Measurements from ENCODE around the gene ABCC6. TPM values are rescaled to one million over a fixed set of nuclear protein-coding genes. Genes with fewer than 3 reads are reported as not detected.
"Not testable (repeated sequence)": the region's sequence is repeated elsewhere in the genome, so short reads cannot be mapped to it uniquely, and the experiment has no call there.

ABCC6 gene
- total RNA-seq, 1 donor from 2014 or later: 2.7 TPM

DNA sequence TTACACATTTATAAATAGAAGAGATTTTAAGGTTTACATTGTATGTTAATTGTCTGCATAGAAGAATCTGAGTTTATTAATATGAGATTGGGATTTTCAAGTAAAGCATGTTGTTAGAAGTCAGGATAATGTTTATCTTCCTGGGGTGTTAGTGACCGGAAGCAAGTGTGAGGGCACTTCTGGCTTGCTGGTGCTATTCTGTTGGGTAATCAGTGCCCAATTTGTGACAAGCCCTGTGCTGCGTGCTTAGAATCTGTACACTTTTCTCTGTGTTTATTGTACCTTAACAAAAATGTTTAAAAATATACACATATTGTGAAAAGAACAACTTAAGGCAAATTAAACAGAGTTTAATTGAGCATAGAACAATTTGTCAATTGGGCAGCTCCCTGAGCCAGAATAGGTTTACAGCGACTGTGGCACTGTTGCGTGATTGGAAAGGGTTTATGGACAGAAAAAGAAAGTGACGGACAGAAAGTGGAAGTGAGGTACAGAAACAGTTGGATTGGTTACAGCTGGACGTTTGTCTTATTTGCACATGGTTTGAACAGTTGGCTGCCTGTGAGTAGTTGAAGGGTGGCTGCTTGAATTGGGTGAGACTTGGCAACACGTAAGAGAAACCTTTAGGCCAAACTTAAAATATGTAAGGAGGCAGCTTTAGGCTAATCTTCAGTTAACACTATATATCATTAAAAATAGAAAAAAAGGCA, 26.5 kb upstream of the ABCC6 start:
- H3K9me3 Mint-ChIP-seq (ENCODE audit: unreplicated experiment); DNase-seq; H3K4me3 Mint-ChIP-seq (ENCODE audit: unreplicated experiment); H3K27ac Mint-ChIP-seq (ENCODE audit: unreplicated experiment); H3K4me1 Mint-ChIP-seq (ENCODE audit: low read depth, unreplicated experiment); H3K36me3 Mint-ChIP-seq (ENCODE audit: unreplicated experiment); H3K27me3 Mint-ChIP-seq (ENCODE audit: unreplicated experiment): not testable (repeated sequence)

DNA sequence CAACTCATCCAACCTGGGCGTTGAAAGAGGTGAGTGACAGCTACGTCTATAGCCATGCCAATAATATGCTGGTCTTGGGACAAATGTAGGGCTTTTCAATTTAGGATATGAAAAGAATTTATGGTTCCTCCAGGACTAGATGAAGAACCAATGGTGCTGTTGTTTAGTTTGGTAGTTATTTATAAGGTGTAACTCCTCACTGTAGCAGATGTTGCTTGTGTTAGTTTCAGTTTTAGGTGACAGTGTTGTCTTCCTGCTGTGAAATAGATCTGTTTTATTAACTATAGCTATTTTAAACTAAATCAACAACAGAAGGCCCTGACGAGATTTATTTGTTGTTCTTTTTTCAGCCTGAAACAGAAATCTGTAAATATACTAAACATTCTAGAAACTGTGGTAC, 24.1 kb upstream of the ABCC6 start:
- H3K27ac Mint-ChIP-seq (ENCODE audit: unreplicated experiment); H3K4me3 Mint-ChIP-seq (ENCODE audit: unreplicated experiment); H3K27me3 Mint-ChIP-seq (ENCODE audit: unreplicated experiment); H3K4me1 Mint-ChIP-seq (ENCODE audit: low read depth, unreplicated experiment); DNase-seq; H3K9me3 Mint-ChIP-seq (ENCODE audit: unreplicated experiment); H3K36me3 Mint-ChIP-seq (ENCODE audit: unreplicated experiment): not testable (repeated sequence)

DNA sequence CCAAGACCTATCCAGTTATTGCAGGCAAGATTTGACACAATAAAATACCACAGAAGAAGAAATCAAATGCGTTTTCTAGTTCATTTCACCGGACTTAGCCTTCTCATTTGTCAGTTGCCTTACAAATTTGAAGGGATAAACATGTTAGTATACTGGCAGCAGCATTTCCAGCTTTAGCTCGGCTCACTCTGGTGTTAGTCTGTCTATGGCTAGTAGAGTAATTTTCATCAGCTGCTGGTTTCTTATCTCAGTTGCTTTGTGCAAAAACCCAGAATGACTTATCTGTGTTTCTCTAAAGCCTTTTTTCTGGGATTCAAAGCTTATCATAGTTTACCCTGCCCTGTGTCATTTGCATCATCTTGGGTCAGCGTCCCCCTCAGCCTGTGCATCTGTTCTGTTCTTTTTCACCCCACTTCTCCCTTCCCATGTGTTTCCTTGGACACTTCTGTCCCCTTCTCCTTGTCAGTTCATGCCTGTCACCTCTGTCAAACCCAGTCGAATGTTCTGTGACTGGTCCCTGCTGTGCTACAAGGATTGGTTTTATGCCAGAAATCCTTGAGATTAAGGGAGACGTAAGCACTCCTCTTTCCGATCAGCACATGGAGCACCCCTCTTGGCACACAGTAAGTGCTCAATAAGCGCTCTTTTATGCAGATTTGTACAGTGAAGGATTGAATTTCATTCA, 23.4 kb upstream of the ABCC6 start:
- H3K4me1 Mint-ChIP-seq (ENCODE audit: low read depth, unreplicated experiment); H3K27ac Mint-ChIP-seq (ENCODE audit: unreplicated experiment); H3K36me3 Mint-ChIP-seq (ENCODE audit: unreplicated experiment); H3K4me3 Mint-ChIP-seq (ENCODE audit: unreplicated experiment); DNase-seq; H3K9me3 Mint-ChIP-seq (ENCODE audit: unreplicated experiment); H3K27me3 Mint-ChIP-seq (ENCODE audit: unreplicated experiment): not testable (repeated sequence)

DNA sequence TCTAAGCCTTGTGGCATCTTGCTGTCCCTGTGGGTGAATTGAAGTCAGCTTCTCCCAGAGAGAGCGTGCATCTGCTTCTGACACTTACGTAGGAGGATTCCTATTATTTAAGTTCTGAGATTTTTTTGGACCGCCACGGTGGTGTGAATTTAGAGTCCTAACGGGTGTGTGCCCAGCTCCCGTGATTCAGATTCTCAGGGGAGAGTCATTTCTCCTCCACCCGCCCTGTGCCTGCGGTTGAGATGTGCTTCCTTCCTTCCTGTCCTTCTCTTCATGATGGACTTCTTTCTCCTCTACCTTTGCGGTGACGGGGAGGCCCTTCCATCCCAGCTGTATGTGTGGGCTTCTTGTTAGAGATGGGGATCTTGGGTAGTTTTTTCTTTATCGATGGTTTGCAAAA, 20.6 kb upstream of the ABCC6 start:
- H3K4me1 Mint-ChIP-seq (ENCODE audit: low read depth, unreplicated experiment): not testable (repeated sequence)

DNA sequence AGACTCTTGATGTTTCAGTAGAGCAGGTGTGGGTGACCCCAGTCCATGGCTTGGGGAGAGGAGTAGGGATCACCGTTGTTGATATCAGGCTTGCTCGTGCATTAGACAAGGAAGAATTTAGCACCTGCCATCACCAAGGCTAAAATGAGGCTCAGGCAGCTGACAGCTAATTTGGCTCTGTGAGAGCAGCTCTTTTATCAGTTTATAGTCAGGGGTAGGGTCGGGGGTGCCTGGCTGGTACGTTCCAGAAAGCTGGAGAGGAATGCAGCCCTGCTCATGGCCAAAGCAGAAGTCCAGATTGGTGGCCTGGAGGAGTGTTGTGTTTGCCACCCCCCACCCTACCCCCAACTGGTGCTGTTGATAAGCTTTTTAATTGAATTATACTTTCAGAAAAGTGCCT, 17.4 kb upstream of the ABCC6 start:
- not testable (repeated sequence) for H3K27ac Mint-ChIP-seq (ENCODE audit: unreplicated experiment); H3K27me3 Mint-ChIP-seq (ENCODE audit: unreplicated experiment); H3K9me3 Mint-ChIP-seq (ENCODE audit: unreplicated experiment); DNase-seq; H3K36me3 Mint-ChIP-seq (ENCODE audit: unreplicated experiment); H3K4me3 Mint-ChIP-seq (ENCODE audit: unreplicated experiment); H3K4me1 Mint-ChIP-seq (ENCODE audit: low read depth, unreplicated experiment)

More for the DNA sequence above, 20.6 kb upstream of the ABCC6 start:
- H3K27me3 Mint-ChIP-seq (ENCODE audit: unreplicated experiment); H3K27ac Mint-ChIP-seq (ENCODE audit: unreplicated experiment); DNase-seq; H3K9me3 Mint-ChIP-seq (ENCODE audit: unreplicated experiment); H3K36me3 Mint-ChIP-seq (ENCODE audit: unreplicated experiment); H3K4me3 Mint-ChIP-seq (ENCODE audit: unreplicated experiment): not testable (repeated sequence)

DNA sequence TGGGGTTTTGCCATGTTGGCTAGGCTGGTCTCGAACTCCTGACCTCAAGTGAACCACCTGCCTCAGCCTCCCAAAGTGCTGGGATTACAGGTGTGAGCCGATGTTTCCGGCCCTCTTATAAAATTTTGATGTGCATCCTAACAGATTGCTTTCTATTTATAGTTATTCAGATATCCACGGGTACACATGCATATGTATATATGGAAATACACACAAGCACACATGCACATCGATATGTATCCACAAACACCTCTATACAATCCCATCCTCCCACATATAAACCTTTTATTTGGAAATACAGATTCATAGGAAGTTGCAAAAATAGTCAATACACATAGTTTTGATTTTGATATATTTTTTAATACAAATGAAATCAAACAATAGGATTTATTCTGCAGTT, 14.4 kb upstream of the ABCC6 start:
- not testable (repeated sequence) for H3K27me3 Mint-ChIP-seq (ENCODE audit: unreplicated experiment); DNase-seq; H3K9me3 Mint-ChIP-seq (ENCODE audit: unreplicated experiment); H3K4me3 Mint-ChIP-seq (ENCODE audit: unreplicated experiment); H3K36me3 Mint-ChIP-seq (ENCODE audit: unreplicated experiment); H3K4me1 Mint-ChIP-seq (ENCODE audit: low read depth, unreplicated experiment); H3K27ac Mint-ChIP-seq (ENCODE audit: unreplicated experiment)

DNA sequence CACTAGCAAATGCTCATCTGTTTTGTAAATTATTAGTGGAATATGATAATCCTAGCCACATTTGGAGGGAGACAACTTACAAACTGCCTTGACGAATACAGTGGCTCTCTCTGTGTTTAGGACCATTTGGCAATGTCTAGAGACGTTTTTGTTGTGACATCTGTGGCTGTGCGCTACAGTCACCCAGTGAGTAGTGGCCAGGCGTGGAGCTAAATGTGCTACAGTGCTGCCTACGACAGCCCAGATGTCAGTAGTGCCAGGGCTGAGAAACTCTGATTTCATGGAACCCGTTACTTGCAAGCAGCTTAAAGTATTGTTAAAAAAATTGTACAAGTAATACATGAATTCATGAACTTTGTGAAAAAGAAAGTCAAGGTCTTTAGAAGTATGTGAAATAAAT, 13.8 kb upstream of the ABCC6 start:
- H3K9me3 Mint-ChIP-seq (ENCODE audit: unreplicated experiment); H3K4me1 Mint-ChIP-seq (ENCODE audit: low read depth, unreplicated experiment); H3K27me3 Mint-ChIP-seq (ENCODE audit: unreplicated experiment); H3K27ac Mint-ChIP-seq (ENCODE audit: unreplicated experiment); H3K36me3 Mint-ChIP-seq (ENCODE audit: unreplicated experiment); H3K4me3 Mint-ChIP-seq (ENCODE audit: unreplicated experiment); DNase-seq: not testable (repeated sequence)

DNA sequence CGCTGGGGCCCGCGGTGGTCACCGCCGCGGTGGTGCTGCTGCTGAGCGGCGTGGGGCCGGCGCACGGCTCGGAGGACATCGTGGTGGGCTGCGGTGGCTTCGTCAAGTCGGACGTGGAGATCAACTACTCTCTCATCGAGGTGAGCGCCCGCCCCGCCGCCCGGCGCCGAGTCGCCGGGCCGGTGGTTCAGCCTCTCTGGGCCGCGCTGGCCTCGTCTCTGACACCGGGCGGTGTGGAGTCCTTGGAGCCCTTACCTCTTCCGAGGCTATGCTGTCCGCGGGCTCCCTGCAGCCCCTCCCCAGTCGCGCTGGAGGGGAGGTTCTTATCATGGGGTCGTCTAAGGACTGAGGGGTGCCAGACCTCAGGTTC, 9.4 kb upstream of the ABCC6 start:
- H3K27ac Mint-ChIP-seq (ENCODE audit: unreplicated experiment); H3K36me3 Mint-ChIP-seq (ENCODE audit: unreplicated experiment); H3K27me3 Mint-ChIP-seq (ENCODE audit: unreplicated experiment); H3K4me3 Mint-ChIP-seq (ENCODE audit: unreplicated experiment); DNase-seq; H3K9me3 Mint-ChIP-seq (ENCODE audit: unreplicated experiment); H3K4me1 Mint-ChIP-seq (ENCODE audit: low read depth, unreplicated experiment): not testable (repeated sequence)

DNA sequence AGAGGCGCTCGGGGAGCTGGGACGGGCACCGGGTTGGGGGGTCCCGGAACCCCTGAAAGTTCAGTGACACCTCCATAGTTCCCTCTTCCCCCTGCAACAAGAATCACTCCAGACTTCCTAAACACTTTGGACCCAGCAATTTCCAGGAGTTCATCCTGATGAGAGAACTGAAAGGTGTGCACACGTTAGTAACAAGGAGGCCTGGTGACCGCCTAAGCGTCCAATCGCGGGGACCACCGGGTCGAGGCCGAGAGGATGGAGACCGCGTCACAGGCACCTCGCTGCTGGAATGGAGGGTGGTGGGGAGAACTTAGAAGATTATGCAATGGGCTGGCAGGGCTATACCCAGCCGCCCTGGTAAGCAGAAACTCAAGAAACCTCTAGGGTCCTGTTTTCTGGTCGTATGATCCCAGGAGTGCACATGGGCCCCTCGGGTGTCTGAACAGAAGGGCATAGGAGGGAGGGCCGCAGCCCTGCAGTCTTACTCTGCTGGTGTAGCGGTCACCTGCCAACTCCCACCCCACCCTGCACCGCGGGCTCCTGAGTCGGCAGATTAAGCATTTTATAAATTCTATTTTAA, 458 bp upstream of the ABCC6 start:
- peak overlapping the region; percentile 46 for H3K4me3 Mint-ChIP-seq (ENCODE audit: unreplicated experiment)
- H3K27ac Mint-ChIP-seq (ENCODE audit: unreplicated experiment); H3K4me1 Mint-ChIP-seq (ENCODE audit: low read depth, unreplicated experiment); H3K9me3 Mint-ChIP-seq (ENCODE audit: unreplicated experiment); DNase-seq; H3K36me3 Mint-ChIP-seq (ENCODE audit: unreplicated experiment); H3K27me3 Mint-ChIP-seq (ENCODE audit: unreplicated experiment): not testable (repeated sequence)

DNA sequence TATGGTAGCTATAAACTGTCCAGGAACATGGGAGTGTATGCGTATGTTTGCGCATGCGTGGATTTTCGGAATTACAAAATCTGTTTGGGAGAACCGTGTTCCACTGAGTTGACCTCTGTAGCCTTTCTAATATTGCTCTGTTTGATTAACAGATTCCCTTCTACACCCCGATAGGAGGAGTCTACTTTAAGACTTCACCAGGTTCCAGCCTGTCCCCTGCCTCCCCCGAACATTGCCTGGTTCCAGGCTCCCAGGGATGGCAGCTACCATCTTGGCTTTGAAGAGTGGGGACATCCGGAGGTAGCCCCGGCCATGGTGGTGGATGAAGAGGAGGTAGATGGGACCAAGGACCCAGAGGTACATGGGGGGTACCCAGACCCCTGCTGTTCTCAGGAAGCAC, 1.9 kb downstream of the ABCC6 start:
- H3K27ac Mint-ChIP-seq (ENCODE audit: unreplicated experiment); DNase-seq: not testable (repeated sequence)

DNA sequence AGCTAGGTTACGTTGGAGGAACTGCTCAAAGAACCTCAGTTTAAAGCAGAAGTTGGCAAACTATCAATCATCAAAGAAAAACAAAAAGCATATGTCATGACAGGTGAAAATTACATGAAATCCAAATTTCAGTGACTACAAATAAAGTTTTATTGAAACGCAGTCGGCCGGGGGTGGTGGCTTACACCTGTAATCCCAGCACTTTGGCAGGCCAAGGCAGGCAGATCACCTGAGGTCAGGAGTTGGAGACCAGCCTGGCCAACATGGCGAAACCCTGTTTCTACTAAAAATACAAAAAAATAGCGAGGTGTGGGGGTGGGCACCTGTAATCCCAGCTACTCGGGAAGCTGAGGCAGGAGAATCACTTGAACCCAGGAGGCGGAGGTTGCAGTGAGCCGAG, 2.8 kb downstream of the ABCC6 start:
- H3K36me3 Mint-ChIP-seq (ENCODE audit: unreplicated experiment); H3K27ac Mint-ChIP-seq (ENCODE audit: unreplicated experiment); H3K27me3 Mint-ChIP-seq (ENCODE audit: unreplicated experiment); H3K9me3 Mint-ChIP-seq (ENCODE audit: unreplicated experiment); H3K4me1 Mint-ChIP-seq (ENCODE audit: low read depth, unreplicated experiment); H3K4me3 Mint-ChIP-seq (ENCODE audit: unreplicated experiment); DNase-seq: not testable (repeated sequence)

More for the DNA sequence above, 1.9 kb downstream of the ABCC6 start:
- not testable (repeated sequence) for H3K36me3 Mint-ChIP-seq (ENCODE audit: unreplicated experiment); H3K27me3 Mint-ChIP-seq (ENCODE audit: unreplicated experiment); H3K9me3 Mint-ChIP-seq (ENCODE audit: unreplicated experiment); H3K4me1 Mint-ChIP-seq (ENCODE audit: low read depth, unreplicated experiment); H3K4me3 Mint-ChIP-seq (ENCODE audit: unreplicated experiment)

DNA sequence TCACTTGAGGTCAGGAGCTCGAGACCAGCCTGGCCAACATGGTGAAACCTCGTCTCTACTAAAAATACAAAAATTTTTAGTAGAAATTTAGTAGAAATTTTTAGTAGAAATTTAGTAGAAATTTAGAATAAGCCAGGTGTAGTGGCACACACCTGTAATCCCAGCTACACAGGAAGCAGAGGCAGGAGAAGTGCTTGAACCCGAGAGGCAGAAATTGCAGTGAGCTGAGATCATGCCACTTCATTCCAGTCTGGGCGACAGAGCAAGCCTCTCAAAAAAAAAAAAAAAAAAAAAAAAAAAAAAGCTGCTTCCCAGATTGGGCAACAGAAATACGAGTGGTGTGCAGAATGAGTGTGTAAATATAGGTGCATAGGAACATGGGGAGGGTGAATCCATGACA, 4.5 kb downstream of the ABCC6 start:
- DNase-seq; H3K36me3 Mint-ChIP-seq (ENCODE audit: unreplicated experiment); H3K27ac Mint-ChIP-seq (ENCODE audit: unreplicated experiment); H3K27me3 Mint-ChIP-seq (ENCODE audit: unreplicated experiment); H3K4me1 Mint-ChIP-seq (ENCODE audit: low read depth, unreplicated experiment); H3K4me3 Mint-ChIP-seq (ENCODE audit: unreplicated experiment); H3K9me3 Mint-ChIP-seq (ENCODE audit: unreplicated experiment): not testable (repeated sequence)

Data from glutamatergic neuron (in vitro differentiated cells).